ENCODE data around the gene ZDHHC14.

The ZDHHC14 gene

DNA sequence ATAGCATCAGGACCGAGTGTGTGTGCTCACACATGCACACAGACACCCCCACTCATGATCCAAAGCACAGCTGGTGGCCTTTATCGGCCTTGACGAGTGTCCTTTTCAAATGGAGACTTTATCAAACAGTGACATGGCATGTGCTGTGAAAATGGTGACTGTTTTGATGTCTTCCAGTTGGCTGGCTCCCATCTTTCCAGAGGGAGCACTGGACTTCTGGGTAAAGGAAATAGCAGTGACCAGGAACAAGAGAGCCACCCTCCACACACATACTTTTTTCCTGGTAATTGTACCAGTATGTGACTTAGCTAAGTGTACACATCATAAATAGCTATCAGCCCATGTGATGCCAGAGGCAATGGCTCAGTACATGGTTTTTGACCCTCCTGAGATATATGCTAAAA, 52.7 kb downstream of the ZDHHC14 start:
- TF ChIP-seq ZC3H10 (CRISPR knock-in tag; IDR thresholded peaks at IDR 0.05) = no peak
- no peak for TF ChIP-seq CSDC2 (CRISPR knock-in tag; IDR thresholded peaks at IDR 0.05)
- no peak for TF ChIP-seq TOX (CRISPR knock-in tag; IDR thresholded peaks at IDR 0.05; ENCODE audit: borderline replicate concordance)
- no peak for TF ChIP-seq ZFP3 (CRISPR knock-in tag; IDR thresholded peaks at IDR 0.05)
- TF ChIP-seq ARNTL (CRISPR knock-in tag; IDR thresholded peaks at IDR 0.05; ENCODE audit: borderline replicate concordance, low read depth) = no peak
- TF ChIP-seq ZNF8 (CRISPR knock-in tag; IDR thresholded peaks at IDR 0.05) = no peak
- no peak for TF ChIP-seq PPARA (CRISPR knock-in tag; IDR thresholded peaks at IDR 0.05; ENCODE audit: borderline replicate concordance)
- TF ChIP-seq, protein P1, sequence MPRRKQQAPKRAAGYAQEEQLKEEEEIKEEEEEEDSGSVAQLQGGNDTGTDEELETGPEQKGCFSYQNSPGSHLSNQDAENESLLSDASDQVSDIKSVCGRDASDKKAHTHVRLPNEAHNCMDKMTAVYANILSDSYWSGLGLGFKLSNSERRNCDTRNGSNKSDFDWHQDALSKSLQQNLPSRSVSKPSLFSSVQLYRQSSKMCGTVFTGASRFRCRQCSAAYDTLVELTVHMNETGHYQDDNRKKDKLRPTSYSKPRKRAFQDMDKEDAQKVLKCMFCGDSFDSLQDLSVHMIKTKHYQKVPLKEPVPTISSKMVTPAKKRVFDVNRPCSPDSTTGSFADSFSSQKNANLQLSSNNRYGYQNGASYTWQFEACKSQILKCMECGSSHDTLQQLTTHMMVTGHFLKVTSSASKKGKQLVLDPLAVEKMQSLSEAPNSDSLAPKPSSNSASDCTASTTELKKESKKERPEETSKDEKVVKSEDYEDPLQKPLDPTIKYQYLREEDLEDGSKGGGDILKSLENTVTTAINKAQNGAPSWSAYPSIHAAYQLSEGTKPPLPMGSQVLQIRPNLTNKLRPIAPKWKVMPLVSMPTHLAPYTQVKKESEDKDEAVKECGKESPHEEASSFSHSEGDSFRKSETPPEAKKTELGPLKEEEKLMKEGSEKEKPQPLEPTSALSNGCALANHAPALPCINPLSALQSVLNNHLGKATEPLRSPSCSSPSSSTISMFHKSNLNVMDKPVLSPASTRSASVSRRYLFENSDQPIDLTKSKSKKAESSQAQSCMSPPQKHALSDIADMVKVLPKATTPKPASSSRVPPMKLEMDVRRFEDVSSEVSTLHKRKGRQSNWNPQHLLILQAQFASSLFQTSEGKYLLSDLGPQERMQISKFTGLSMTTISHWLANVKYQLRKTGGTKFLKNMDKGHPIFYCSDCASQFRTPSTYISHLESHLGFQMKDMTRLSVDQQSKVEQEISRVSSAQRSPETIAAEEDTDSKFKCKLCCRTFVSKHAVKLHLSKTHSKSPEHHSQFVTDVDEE (CRISPR knock-in tag; IDR thresholded peaks at IDR 0.05) = no peak
- TF ChIP-seq, protein P2, sequence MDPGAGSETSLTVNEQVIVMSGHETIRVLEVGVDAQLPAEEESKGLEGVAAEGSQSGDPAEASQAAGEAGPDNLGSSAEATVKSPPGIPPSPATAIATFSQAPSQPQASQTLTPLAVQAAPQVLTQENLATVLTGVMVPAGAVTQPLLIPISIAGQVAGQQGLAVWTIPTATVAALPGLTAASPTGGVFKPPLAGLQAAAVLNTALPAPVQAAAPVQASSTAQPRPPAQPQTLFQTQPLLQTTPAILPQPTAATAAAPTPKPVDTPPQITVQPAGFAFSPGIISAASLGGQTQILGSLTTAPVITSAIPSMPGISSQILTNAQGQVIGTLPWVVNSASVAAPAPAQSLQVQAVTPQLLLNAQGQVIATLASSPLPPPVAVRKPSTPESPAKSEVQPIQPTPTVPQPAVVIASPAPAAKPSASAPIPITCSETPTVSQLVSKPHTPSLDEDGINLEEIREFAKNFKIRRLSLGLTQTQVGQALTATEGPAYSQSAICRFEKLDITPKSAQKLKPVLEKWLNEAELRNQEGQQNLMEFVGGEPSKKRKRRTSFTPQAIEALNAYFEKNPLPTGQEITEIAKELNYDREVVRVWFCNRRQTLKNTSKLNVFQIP (CRISPR knock-in tag; IDR thresholded peaks at IDR 0.05; ENCODE audit: borderline replicate concordance, low read depth) = no peak
- TF ChIP-seq SNAI2 (CRISPR knock-in tag; IDR thresholded peaks at IDR 0.05) = no peak
- TF ChIP-seq RARB (CRISPR knock-in tag; IDR thresholded peaks at IDR 0.05) = no peak
- TF ChIP-seq ZNF565 (CRISPR knock-in tag; conservative IDR thresholded peaks at IDR 0.05; ENCODE audit: low read depth) = no peak
- TF ChIP-seq GLIS3 (CRISPR knock-in tag; IDR thresholded peaks at IDR 0.05) = no peak
- TF ChIP-seq ESRRG (CRISPR knock-in tag; IDR thresholded peaks at IDR 0.05) = no peak
- TF ChIP-seq BACH2 (CRISPR knock-in tag; IDR thresholded peaks at IDR 0.05; ENCODE audit: borderline replicate concordance) = no peak
- no peak for TF ChIP-seq TCF4 (CRISPR knock-in tag; IDR thresholded peaks at IDR 0.05; ENCODE audit: borderline replicate concordance)
- TF ChIP-seq, protein P3, sequence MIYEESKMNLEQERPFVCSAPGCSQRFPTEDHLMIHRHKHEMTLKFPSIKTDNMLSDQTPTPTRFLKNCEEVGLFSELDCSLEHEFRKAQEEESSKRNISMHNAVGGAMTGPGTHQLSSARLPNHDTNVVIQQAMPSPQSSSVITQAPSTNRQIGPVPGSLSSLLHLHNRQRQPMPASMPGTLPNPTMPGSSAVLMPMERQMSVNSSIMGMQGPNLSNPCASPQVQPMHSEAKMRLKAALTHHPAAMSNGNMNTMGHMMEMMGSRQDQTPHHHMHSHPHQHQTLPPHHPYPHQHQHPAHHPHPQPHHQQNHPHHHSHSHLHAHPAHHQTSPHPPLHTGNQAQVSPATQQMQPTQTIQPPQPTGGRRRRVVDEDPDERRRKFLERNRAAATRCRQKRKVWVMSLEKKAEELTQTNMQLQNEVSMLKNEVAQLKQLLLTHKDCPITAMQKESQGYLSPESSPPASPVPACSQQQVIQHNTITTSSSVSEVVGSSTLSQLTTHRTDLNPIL (CRISPR knock-in tag; IDR thresholded peaks at IDR 0.05; ENCODE audit: low read depth) = no peak
- no peak for TF ChIP-seq ZFP30 (CRISPR knock-in tag; IDR thresholded peaks at IDR 0.05)
- no peak for ATAC-seq

DNA sequence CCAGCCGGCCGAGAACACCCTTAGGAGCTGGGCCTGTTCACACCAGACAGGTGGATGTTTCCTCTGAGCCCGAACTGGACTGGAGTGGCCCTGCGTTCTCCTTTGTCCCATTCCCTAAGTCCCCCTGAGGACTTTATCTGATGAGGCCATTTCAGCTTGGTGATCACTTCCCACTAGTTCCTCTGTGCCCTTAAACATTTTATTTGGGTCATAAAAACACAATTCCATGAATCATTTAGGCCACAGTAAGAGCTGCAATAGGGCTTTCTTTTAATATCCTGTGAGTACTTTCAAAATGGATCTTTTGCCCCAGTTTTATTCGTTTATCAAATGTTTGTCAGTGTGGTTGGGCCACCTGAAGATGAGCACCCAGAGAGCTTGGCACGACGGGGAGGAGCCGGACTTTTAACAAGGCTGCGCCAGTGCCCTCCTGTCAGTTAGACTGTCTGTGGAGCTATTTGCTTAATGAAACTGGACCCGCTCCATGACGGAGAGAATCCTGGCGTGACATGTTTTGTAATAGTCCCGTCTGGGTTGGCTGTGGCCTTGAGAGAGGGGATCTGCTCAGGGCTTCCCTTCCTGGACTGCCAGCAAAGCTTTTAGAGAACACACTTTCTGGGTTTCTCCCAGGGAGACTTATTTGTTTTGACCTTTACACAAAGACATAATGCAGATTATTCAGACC, 53.5 kb downstream of the ZDHHC14 start:
- no peak for ATAC-seq

More for the DNA sequence above, 53.5 kb downstream of the ZDHHC14 start:
- TF ChIP-seq ZFP3 (CRISPR knock-in tag; IDR thresholded peaks at IDR 0.05) (no peak), RARB (CRISPR knock-in tag; IDR thresholded peaks at IDR 0.05) (no peak), CSDC2 (CRISPR knock-in tag; IDR thresholded peaks at IDR 0.05) (no peak), TCF4 (CRISPR knock-in tag; IDR thresholded peaks at IDR 0.05; ENCODE audit: borderline replicate concordance) (no peak), ZNF8 (CRISPR knock-in tag; IDR thresholded peaks at IDR 0.05) (no peak), ZNF70 (CRISPR knock-in tag; IDR thresholded peaks at IDR 0.05) (no peak), OSR1 (CRISPR knock-in tag; IDR thresholded peaks at IDR 0.05) (no peak), ZNF565 (CRISPR knock-in tag; conservative IDR thresholded peaks at IDR 0.05; ENCODE audit: low read depth) (no peak), ZFP30 (CRISPR knock-in tag; IDR thresholded peaks at IDR 0.05) (no peak), ZC3H10 (CRISPR knock-in tag; IDR thresholded peaks at IDR 0.05) (no peak), GLIS3 (CRISPR knock-in tag; IDR thresholded peaks at IDR 0.05) (no peak)
- TF ChIP-seq, protein P1 (CRISPR knock-in tag; IDR thresholded peaks at IDR 0.05) = no peak
- TF ChIP-seq, protein P4, sequence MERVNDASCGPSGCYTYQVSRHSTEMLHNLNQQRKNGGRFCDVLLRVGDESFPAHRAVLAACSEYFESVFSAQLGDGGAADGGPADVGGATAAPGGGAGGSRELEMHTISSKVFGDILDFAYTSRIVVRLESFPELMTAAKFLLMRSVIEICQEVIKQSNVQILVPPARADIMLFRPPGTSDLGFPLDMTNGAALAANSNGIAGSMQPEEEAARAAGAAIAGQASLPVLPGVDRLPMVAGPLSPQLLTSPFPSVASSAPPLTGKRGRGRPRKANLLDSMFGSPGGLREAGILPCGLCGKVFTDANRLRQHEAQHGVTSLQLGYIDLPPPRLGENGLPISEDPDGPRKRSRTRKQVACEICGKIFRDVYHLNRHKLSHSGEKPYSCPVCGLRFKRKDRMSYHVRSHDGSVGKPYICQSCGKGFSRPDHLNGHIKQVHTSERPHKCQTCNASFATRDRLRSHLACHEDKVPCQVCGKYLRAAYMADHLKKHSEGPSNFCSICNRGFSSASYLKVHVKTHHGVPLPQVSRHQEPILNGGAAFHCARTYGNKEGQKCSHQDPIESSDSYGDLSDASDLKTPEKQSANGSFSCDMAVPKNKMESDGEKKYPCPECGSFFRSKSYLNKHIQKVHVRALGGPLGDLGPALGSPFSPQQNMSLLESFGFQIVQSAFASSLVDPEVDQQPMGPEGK (CRISPR knock-in tag; IDR thresholded peaks at IDR 0.05; ENCODE audit: borderline replicate concordance) = no peak
- TF ChIP-seq, protein P5, sequence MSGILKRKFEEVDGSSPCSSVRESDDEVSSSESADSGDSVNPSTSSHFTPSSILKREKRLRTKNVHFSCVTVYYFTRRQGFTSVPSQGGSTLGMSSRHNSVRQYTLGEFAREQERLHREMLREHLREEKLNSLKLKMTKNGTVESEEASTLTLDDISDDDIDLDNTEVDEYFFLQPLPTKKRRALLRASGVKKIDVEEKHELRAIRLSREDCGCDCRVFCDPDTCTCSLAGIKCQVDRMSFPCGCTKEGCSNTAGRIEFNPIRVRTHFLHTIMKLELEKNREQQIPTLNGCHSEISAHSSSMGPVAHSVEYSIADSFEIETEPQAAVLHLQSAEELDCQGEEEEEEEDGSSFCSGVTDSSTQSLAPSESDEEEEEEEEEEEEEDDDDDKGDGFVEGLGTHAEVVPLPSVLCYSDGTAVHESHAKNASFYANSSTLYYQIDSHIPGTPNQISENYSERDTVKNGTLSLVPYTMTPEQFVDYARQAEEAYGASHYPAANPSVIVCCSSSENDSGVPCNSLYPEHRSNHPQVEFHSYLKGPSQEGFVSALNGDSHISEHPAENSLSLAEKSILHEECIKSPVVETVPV (CRISPR knock-in tag; IDR thresholded peaks at IDR 0.05) = no peak
- TF ChIP-seq, protein P3 (CRISPR knock-in tag; IDR thresholded peaks at IDR 0.05; ENCODE audit: low read depth) = no peak

All from SK-N-SH treated with all-trans-retinoic acid at 6 μM for 48 hours (cell line).